Activated CD8-positive, alpha-beta memory T cell treated with anti-CD3 and anti-CD28 coated beads, Interleukin-2, amount 50 U/mL, for 1 hour (primary cell): ENCODE results near the gene STX2.
"Not testable (repeated sequence)": the region's sequence is repeated elsewhere in the genome, so short reads cannot be mapped to it uniquely, and the experiment has no call there.

Experiments
- DNase-seq: peaks from one replicate; pipeline ENCODE4 v3.0.0-alpha.2; 2020; ENCODE audit errors: extremely low read depth

The STX2 gene

GRCh38 chr12:130838951-130839769, at the start of gene STX2:
STX2 (minus strand) TSS chr12:130839250; CDS start chr12:130839099, 151 bp downstream.
- DNase-seq = peak; percentile 45

GRCh38 chr12:130887190-130887589, 48.1 kb upstream of the STX2 start:
- DNase-seq = not testable (repeated sequence)

GRCh38 chr12:130881548-130881947, 42.5 kb upstream of the STX2 start:
- no peak for DNase-seq

- no peak for DNase-seq
These were observed 42.0 kb upstream of the STX2 start for GRCh38 chr12:130881046-130881445.

- no peak for DNase-seq
These were observed 41.4 kb upstream of the STX2 start for GRCh38 chr12:130880411-130880885.

- DNase-seq = no peak
These were observed 40.8 kb upstream of the STX2 start for GRCh38 chr12:130879781-130880389.

GRCh38 chr12:130879212-130879686, 40.2 kb upstream of the STX2 start:
- DNase-seq = no peak

GRCh38 chr12:130878193-130879185, 39.4 kb upstream of the STX2 start:
- no peak for DNase-seq

GRCh38 chr12:130877333-130877732, 38.3 kb upstream of the STX2 start:
- DNase-seq = no peak

GRCh38 chr12:130876758-130877157, 37.7 kb upstream of the STX2 start:
- DNase-seq = no peak

- no peak for DNase-seq
These were observed 37.2 kb upstream of the STX2 start for GRCh38 chr12:130876297-130876696.

- not testable (repeated sequence) for DNase-seq
These were observed 36.7 kb upstream of the STX2 start for GRCh38 chr12:130875708-130876107.

GRCh38 chr12:130875193-130875592, 36.1 kb upstream of the STX2 start:
- no peak for DNase-seq

GRCh38 chr12:130874696-130875095, 35.6 kb upstream of the STX2 start:
- DNase-seq = no peak

GRCh38 chr12:130873825-130874224, 34.8 kb upstream of the STX2 start:
- DNase-seq = no peak

- no peak for DNase-seq
These were observed 34.2 kb upstream of the STX2 start for GRCh38 chr12:130873106-130873795.

- DNase-seq = no peak
These were observed 33.4 kb upstream of the STX2 start for GRCh38 chr12:130872179-130873096.

- peak; percentile 70 for DNase-seq
These were observed 32.5 kb upstream of the STX2 start, which contains the start of gene RAN for GRCh38 chr12:130871286-130872178. RAN (plus strand) TSS chr12:130872066; CDS start chr12:130872594, 528 bp downstream.
